NK-92 treated with Interleukin-12 subunit alpha and Interleukin-12 subunit beta, amount 100 ng/mL, for 24 hours (cell line): ENCODE data around the gene NUDT3.
"Not testable (repeated sequence)": the region's sequence is repeated elsewhere in the genome, so short reads cannot be mapped to it uniquely, and the experiment has no call there.

Experiments used
- DNase-seq: peaks from one replicate; lab custom pipeline; 2025; lab: John Stamatoyannopoulos, UW

The NUDT3 gene

GRCh38 chr6:34285448-34286164 is 106.9 kb downstream of the NUDT3 start:
- no peak for DNase-seq

- no peak for DNase-seq
Measured at GRCh38 chr6:34284563-34285447, 107.7 kb downstream of the NUDT3 start.

GRCh38 chr6:34281702-34282334 is 110.7 kb downstream of the NUDT3 start:
- no peak for DNase-seq

GRCh38 chr6:34280216-34280615 is 112.3 kb downstream of the NUDT3 start:
- no peak for DNase-seq

GRCh38 chr6:34278833-34279232 is 113.6 kb downstream of the NUDT3 start:
- no peak for DNase-seq

GRCh38 chr6:34277763-34278112 is 114.7 kb downstream of the NUDT3 start:
- no peak for DNase-seq

GRCh38 chr6:34276881-34277762 is 115.3 kb downstream of the NUDT3 start:
- no peak for DNase-seq

GRCh38 chr6:34276191-34276590 is 116.3 kb downstream of the NUDT3 start:
- DNase-seq, result no peak

GRCh38 chr6:34275128-34275804 is 117.2 kb downstream of the NUDT3 start:
- DNase-seq, result no peak

GRCh38 chr6:34274129-34274528 is 118.3 kb downstream of the NUDT3 start:
- DNase-seq, result no peak

- no peak for DNase-seq
Measured at GRCh38 chr6:34273242-34273805, 119.1 kb downstream of the NUDT3 start.

GRCh38 chr6:34272013-34272926 is 120.2 kb downstream of the NUDT3 start:
- DNase-seq, result no peak

- DNase-seq, result not testable (repeated sequence)
Measured at GRCh38 chr6:34269658-34270341, 122.7 kb downstream of the NUDT3 start.

- not testable (repeated sequence) for DNase-seq
Measured at GRCh38 chr6:34269132-34269531, 123.3 kb downstream of the NUDT3 start.

GRCh38 chr6:34267746-34268145 is 124.7 kb downstream of the NUDT3 start:
- no peak for DNase-seq

- DNase-seq, result not testable (repeated sequence)
Measured at GRCh38 chr6:34263484-34263883, 129.0 kb downstream of the NUDT3 start.

GRCh38 chr6:34260576-34261267 is 131.7 kb downstream of the NUDT3 start:
- no peak for DNase-seq

- DNase-seq, result no peak
Measured at GRCh38 chr6:34259529-34260069, 132.9 kb downstream of the NUDT3 start.
